ENCODE measurements around the gene ACTN1. TPM values are rescaled to one million over a fixed set of nuclear protein-coding genes. Genes with fewer than 3 reads are reported as not detected.

ACTN1 gene
- total and polyA plus RNA-seq, 2 of the 8 experiments (the other 6 are each of a cell fraction or from before 2014, with no cell fraction given), result 236 to 262 TPM

GRCh38 chr14:68916358-68916941 is 62.7 kb downstream of the ACTN1 start:
- Histone ChIP-seq H3K36me3 (ENCODE audit: control insufficient read depth in 2 of 4, insufficient read depth in 4 of 4, low read length in 3 of 4) (peaks cover 0 to 34% (median 11%) of the 10 kb centered on the region in 4 experiments; a peak in 6 of 8 replicates), H3K14ac (ENCODE audit: insufficient read length) (no peak overlapping the region), H3K9me3 (ENCODE audit: insufficient read depth in 2 of 2, low read depth in 1 of 2, low read length in 1 of 2) (no peaks in the 10 kb centered on the region), H3K27ac (ENCODE audit: low read depth, low read length) (no peak overlapping the region), H2BK15ac (ENCODE audit: low read length) (no peak overlapping the region), H3K18ac (ENCODE audit: extremely low read depth, low read length) (no peak overlapping the region), H3K4ac (replicated peaks; ENCODE audit: insufficient read length, low read depth, low read length) (no peak overlapping the region), H3K4me2 (ENCODE audit: insufficient read depth in 1 of 2, low read depth in 2 of 2, low read length in 2 of 2) (no peak overlapping the region), H2BK12ac (ENCODE audit: low read depth, low read length) (no peak overlapping the region), H2BK5ac (ENCODE audit: low read depth, low read length) (no peak overlapping the region; the same call in 1 of the 2 replicates), H3K27me3 (replicated peaks in 1 of 4; ENCODE audit: control insufficient read depth in 3 of 4, extremely low read depth in 1 of 4, insufficient read depth in 3 of 4, low read length in 3 of 4) (no peaks in the 10 kb centered on the region), H4K91ac (replicated peaks; ENCODE audit: insufficient read length, low read length) (no peak overlapping the region), H2AFZ (ENCODE audit: low read length) (no peak overlapping the region), H4K8ac (ENCODE audit: extremely low read depth, insufficient read depth, low read length) (no peak overlapping the region), H2AK5ac (ENCODE audit: low read depth, low read length) (no peak overlapping the region), H4K5ac (ENCODE audit: insufficient read length, low read depth, low read length) (no peak overlapping the region), H2BK20ac (ENCODE audit: low read length) (no peak overlapping the region), H3K4me3 (ENCODE audit: extremely low read depth in 1 of 4, insufficient read depth in 2 of 4, low read depth in 3 of 4, low read length in 4 of 4) (no peak overlapping the region), H3K23ac (ENCODE audit: insufficient read length) (no peak overlapping the region), H3K56ac (replicated peaks; ENCODE audit: insufficient read length, low read depth, low read length) (no peak overlapping the region), H2BK120ac (replicated peaks; ENCODE audit: low read depth, low read length) (no peak overlapping the region), H3K4me1 (replicated peaks in 1 of 4; ENCODE audit: control insufficient read depth in 3 of 4, insufficient read depth in 4 of 4, low read length in 3 of 4) (peaks cover 0 to under 1% (median 0%) of the 10 kb centered on the region in 4 experiments; a peak in 1 of 7 replicates), H4K20me1 (replicated peaks in 1 of 2; ENCODE audit: control insufficient read depth in 1 of 2, insufficient read depth in 2 of 2, low read length in 2 of 2) (peaks cover 6 to 13% of the 10 kb centered on the region in 2 experiments), H3K9ac (replicated peaks in 1 of 4; ENCODE audit: extremely low read depth in 1 of 4, low read depth in 3 of 4, low read length in 3 of 4) (no peak overlapping the region), H3K23me2 (ENCODE audit: low read depth, low read length) (no peaks in the 10 kb centered on the region), H3K79me1 (ENCODE audit: low read depth, low read length) (peaks cover 6% of the 10 kb centered on the region; the same call in 1 of the 2 replicates), H3K79me2 (ENCODE audit: control insufficient read depth in 1 of 2, insufficient read depth in 2 of 2, low read length in 2 of 2) (peaks cover 0 to 14% of the 10 kb centered on the region in 2 experiments; a peak in 2 of 4 replicates)
- WGBS, 2 experiments (ENCODE audit: extremely low coverage in 1 of 2, insufficient coverage in 1 of 2, insufficient read length in 1 of 2, insufficient replicate concordance in 2 of 2, low coverage in 1 of 2, low lambda C conversion rate in 2 of 2, missing lambda C conversion rate in 1 of 2), result 97% methylated on average over 11 of the region's 11 CpGs; no CpG with 5 or more reads in 1 of the 2 experiments
- FAIRE-seq (no peak), DNase-seq (ENCODE audit: low read depth in 1 of 2, low spot score in 2 of 2) (no peak)
- CTCF ChIA-PET (ENCODE audit: partially characterized antibody), result interaction anchor here (0.9 to 12.8 kb wide), 4 partner anchors 8 to 40 kb away, joined by 3 to 186 read pairs (median 3); no protein-coding TSS in a partner anchor
- TF ChIP-seq JUND (IDR thresholded peaks at IDR 0.05; ENCODE audit: low read length) (no peak), CREB1 (IDR thresholded peaks at IDR 0.05) (no peak), CHD1 (IDR thresholded peaks at IDR 0.05; ENCODE audit: low read depth, low read length) (no peak), RBBP5 (IDR thresholded peaks at IDR 0.05; ENCODE audit: borderline replicate concordance, low read depth, low read length) (no peak), SUZ12 (IDR thresholded peaks at IDR 0.05; ENCODE audit: low read length) (no peak), SAP30 (IDR thresholded peaks at IDR 0.05; ENCODE audit: insufficient read depth, insufficient replicate concordance, low read length) (no peak), ASH2L (IDR thresholded peaks at IDR 0.05; ENCODE audit: low read length) (no peak), E2F6 (IDR thresholded peaks at IDR 0.05) (no peak), CTCF (IDR thresholded peaks at IDR 0.05; ENCODE audit: control extremely low read depth in 1 of 3, insufficient read depth in 1 of 3, low read depth in 1 of 3, low read length in 3 of 3) (no peak)
- POLR2A ChIA-PET (ENCODE audit: partially characterized antibody), result interaction anchor here (1.1 to 3.4 kb wide), 3 partner anchors 10 to 62 kb away, joined by 3 to 10 read pairs (median 5); no protein-coding TSS in a partner anchor

Measured in H1 (cell line).